ENCODE data around the gene OR2AG1. TPM values are rescaled to one million over a fixed set of nuclear protein-coding genes. Genes with fewer than 3 reads are reported as not detected.

Gene OR2AG1
- total RNA-seq, 4 donors from 2014 or later = not detected

DNA sequence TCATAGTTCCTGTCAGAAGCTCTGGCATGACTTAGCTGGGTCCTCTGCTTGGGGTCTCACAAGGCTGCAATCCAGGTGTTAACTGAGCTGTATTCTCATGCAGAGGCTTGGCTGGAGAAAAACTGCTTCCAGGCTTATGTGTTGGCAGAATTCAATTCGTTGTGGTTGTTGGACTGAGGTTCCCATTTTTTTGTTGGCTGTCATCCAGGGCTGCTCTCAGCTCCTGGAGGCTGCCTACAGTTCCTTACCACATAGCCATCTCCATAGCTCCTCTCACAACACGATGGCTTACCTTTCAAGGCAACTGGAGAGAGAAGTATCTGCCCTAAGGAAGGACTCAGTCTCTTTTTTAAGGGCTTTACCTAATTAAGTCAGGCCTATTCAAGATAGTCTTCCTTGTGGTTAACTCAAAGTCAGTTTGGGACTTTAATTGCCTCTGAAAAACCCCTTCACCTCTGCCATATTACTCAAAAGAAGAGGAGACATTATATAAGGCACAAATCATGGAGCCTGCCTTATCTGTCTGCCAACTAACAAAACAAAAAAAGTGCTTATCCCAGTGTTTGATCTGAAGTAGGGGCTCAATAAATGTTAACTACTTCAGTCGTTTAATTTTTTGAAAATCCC lies 46.2 kb upstream of the OR2AG1 start:
- WGBS = 54% methylated on average over 3 of the region's 3 CpGs
- no peaks in the 10 kb centered on the region for H3K36me3 ChIP-seq
- no peaks in the 10 kb centered on the region for H3K27me3 ChIP-seq

DNA sequence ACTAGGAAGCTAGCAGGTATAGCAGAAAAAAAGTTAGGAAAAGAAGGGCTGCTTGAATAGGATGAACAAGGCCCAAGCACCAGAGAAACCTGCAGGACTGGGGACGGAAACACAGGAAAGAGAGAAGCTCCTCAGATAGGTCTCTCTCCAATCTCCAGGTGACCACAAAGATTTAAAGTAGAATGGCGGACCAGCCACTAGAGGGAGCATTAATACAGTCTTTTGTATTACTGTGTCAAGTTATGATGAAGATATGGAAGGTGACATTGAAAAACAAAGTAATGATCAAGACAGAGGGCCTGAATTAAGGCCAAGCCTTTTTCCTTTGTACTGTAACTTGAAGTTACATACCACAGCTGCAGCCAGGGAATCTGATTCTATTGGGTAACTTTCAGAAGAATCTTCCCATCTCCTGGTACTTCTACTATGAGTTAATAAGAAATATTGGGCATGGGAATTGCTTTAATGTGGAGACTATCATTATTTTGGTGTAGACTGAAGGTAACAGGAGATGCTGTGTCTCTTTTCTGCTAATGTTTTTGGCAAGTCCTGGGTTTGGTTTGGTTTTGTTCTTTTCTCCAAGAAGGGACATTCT lies 44.9 kb upstream of the OR2AG1 start:
- H3K4me3 ChIP-seq = no peak overlapping the region
- no peaks in the 10 kb centered on the region for H3K9me3 ChIP-seq
- no peaks in the 10 kb centered on the region for H3K27me3 ChIP-seq
- no peaks in the 10 kb centered on the region for H3K36me3 ChIP-seq
- no peak overlapping the region for H3K27ac ChIP-seq
- TF ChIP-seq POLR2AphosphoS5 (IDR thresholded peaks at IDR 0.05) (no peak), POLR2A (IDR thresholded peaks at IDR 0.05) (no peak), EP300 (IDR thresholded peaks at IDR 0.05) (no peak), CTCF (IDR thresholded peaks at IDR 0.05) (peak; percentile 8 to 39)
- WGBS = 22% methylated on average over 2 of the region's 2 CpGs
- no peaks in the 10 kb centered on the region for H3K4me1 ChIP-seq
- DNase-seq (ENCODE audit: low spot score in 2 of 2) = no peak

More for the DNA sequence above, 46.2 kb upstream of the OR2AG1 start:
- no peaks in the 10 kb centered on the region for H3K9me3 ChIP-seq
- no peaks in the 10 kb centered on the region for H3K4me1 ChIP-seq
- no peak for TF ChIP-seq CTCF (IDR thresholded peaks at IDR 0.05)
- TF ChIP-seq POLR2AphosphoS5 (IDR thresholded peaks at IDR 0.05) = no peak
- no peak for TF ChIP-seq EP300 (IDR thresholded peaks at IDR 0.05)
- TF ChIP-seq POLR2A (IDR thresholded peaks at IDR 0.05) = no peak
- DNase-seq (ENCODE audit: low spot score in 2 of 2) = no peak
- no peak overlapping the region for H3K27ac ChIP-seq
- no peak overlapping the region for H3K4me3 ChIP-seq

- Histone ChIP-seq H3K4me3 (no peak overlapping the region), H3K36me3 (no peaks in the 10 kb centered on the region), H3K27me3 (no peaks in the 10 kb centered on the region), H3K27ac (no peak overlapping the region), H3K9me3 (no peaks in the 10 kb centered on the region), H3K4me1 (no peaks in the 10 kb centered on the region)
- TF ChIP-seq POLR2A (IDR thresholded peaks at IDR 0.05) = no peak
- no peak for TF ChIP-seq EP300 (IDR thresholded peaks at IDR 0.05)
- no peak for TF ChIP-seq POLR2AphosphoS5 (IDR thresholded peaks at IDR 0.05)
- TF ChIP-seq CTCF (IDR thresholded peaks at IDR 0.05) = no peak
- DNase-seq (ENCODE audit: low spot score in 2 of 2) = no peak
- 82% methylated on average over 1 of the region's 1 CpG for WGBS
Measured at GRCh38 chr11:6738590-6738989, 44.2 kb upstream of the OR2AG1 start.

DNA sequence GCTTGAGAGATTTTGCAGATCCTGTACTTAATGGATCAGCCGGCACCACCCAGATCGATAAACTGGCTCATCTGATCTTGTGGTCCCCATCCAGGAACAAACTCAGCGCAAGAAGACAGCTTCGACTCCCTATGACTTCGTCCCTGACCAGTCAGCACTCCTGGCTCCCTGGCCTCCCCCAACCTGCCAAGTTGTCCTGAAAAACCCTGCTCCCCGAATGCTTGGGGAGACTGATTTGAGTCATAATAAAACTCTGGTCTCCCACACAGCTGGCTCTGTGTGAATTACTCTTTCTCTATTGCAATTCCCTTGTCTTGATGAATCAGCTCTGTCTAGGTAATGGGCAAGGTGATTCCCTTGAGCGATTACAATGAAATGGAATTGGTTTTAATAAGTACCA lies 40.6 kb upstream of the OR2AG1 start:
- no peaks in the 10 kb centered on the region for H3K27me3 ChIP-seq
- H3K4me1 ChIP-seq = no peaks in the 10 kb centered on the region
- 62% methylated on average over 7 of the region's 7 CpGs for WGBS
- TF ChIP-seq CTCF (IDR thresholded peaks at IDR 0.05) (no peak), POLR2A (IDR thresholded peaks at IDR 0.05) (no peak), EP300 (IDR thresholded peaks at IDR 0.05) (no peak), POLR2AphosphoS5 (IDR thresholded peaks at IDR 0.05) (no peak)
- H3K4me3 ChIP-seq = no peak overlapping the region
- no peak overlapping the region for H3K27ac ChIP-seq
- H3K36me3 ChIP-seq = no peaks in the 10 kb centered on the region
- DNase-seq (ENCODE audit: low spot score in 2 of 2) = no peak
- no peaks in the 10 kb centered on the region for H3K9me3 ChIP-seq

- Histone ChIP-seq H3K4me1 (no peaks in the 10 kb centered on the region), H3K27me3 (no peaks in the 10 kb centered on the region), H3K4me3 (no peak overlapping the region), H3K9me3 (no peaks in the 10 kb centered on the region), H3K27ac (peak overlapping the region; percentile 24), H3K36me3 (no peaks in the 10 kb centered on the region)
- WGBS = 74% methylated on average over 3 of the region's 4 CpGs
- no peak for TF ChIP-seq EP300 (IDR thresholded peaks at IDR 0.05)
- no peak for TF ChIP-seq CTCF (IDR thresholded peaks at IDR 0.05)
- DNase-seq (ENCODE audit: low spot score in 2 of 2) = no peak
Measured at GRCh38 chr11:6745018-6745417, 37.8 kb upstream of the OR2AG1 start.
